IPS-18c (cell line): ENCODE measurements around the gene NME8.

Source experiments
- H3K4me3 ChIP-seq: 2 replicates; pipeline ENCODE4 v1.7.0; 2013; ENCODE audit warnings: low read depth, mild to moderate bottlenecking, low read length, moderate library complexity; ENCODE audit not compliant: insufficient read depth
- H3K9me3 ChIP-seq: one replicate; pipeline ENCODE4 v1.6.1; 2013; ENCODE audit warnings: mild to moderate bottlenecking, low read length, moderate library complexity; ENCODE audit not compliant: control insufficient read depth, insufficient read depth

The NME8 gene

DNA sequence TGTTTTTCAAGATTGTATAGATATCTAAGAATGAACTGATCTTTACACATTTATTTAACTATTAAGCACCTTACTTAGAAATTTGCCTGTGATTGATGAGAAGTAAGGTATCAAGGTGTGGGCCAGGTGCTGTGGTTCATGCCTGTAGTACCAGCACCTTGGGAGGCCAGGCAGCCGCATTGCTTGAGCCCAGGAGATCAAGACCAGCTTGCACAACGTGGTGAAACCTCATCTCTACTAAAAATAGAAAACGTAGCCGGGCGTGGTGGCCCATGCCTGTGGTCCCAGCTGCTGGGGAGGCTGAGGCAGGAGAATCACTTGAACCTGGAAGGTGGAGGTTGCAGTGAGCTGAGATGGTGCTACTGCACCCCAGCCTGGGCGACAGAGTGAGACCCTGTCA, 33.7 kb downstream of the NME8 start:
- H3K9me3 ChIP-seq = no peaks in the 10 kb centered on the region

DNA sequence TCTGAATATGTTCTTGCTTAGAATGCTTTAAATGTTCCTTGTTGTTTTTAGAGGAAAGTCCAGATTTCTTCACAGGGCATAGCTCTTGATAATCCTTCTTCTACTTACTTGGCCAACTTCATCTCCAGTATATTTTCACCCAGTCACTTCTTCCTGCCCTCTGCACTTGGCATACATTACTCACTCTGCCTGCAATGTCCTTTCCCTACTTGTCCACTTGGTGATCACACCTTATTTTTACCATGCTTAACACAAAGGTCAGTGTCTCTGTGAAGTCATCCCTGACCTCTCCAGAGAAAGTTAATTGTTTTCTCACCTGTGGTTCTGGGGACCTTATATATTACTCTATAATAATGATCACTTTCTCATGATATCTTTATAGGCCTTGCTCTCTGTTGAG, 45.0 kb downstream of the NME8 start:
- Histone ChIP-seq H3K4me3 (no peak overlapping the region), H3K9me3 (no peaks in the 10 kb centered on the region)

More for the DNA sequence above, 33.7 kb downstream of the NME8 start:
- H3K4me3 ChIP-seq = no peak overlapping the region

DNA sequence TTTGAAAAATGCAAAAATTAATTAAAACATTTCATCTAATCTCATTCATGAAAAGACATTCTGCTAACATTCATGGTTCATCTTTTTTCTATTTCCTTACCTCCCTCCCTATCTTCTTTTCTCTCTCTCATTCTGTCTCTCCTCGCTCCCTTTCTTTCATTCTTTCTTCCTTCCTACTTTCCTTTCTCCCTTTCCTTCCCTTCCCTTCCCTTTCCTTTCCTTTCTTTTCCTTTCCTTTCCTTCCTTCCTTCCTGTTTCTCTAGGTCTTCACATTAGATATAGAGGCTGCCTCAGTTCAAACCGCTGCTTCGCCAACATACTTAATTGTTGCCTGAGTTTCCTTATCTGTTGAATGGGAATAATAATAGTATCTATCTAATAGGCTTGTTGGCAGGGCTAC, 46.3 kb downstream of the NME8 start:
- Histone ChIP-seq H3K9me3 (no peaks in the 10 kb centered on the region), H3K4me3 (no peak overlapping the region)

DNA sequence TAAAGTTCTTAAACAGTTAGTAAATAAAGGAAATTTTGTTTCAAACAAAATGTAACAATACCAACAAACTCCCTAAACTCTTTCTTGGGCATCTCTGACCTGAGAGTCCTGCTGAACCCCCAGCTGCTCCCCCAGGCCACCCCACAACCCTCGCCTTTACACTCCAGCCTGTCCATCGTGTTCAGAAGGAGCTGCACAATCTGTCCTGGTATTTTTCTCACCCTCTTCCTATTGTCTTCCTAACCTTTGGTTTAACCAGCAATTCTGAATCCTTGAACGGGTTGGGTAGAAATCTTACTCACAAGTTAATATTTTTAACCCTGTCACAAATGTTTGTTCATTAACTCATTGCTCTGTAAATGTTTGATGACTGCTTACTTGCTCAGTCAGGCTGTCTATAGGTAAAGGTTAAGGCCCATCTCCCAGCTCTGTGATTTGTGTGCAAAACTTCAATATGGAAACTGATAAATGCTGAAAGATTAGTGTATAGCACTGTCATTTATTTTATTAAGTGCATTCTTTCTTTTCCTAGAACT, 51.4 kb downstream of the NME8 start:
- no peaks in the 10 kb centered on the region for H3K9me3 ChIP-seq

DNA sequence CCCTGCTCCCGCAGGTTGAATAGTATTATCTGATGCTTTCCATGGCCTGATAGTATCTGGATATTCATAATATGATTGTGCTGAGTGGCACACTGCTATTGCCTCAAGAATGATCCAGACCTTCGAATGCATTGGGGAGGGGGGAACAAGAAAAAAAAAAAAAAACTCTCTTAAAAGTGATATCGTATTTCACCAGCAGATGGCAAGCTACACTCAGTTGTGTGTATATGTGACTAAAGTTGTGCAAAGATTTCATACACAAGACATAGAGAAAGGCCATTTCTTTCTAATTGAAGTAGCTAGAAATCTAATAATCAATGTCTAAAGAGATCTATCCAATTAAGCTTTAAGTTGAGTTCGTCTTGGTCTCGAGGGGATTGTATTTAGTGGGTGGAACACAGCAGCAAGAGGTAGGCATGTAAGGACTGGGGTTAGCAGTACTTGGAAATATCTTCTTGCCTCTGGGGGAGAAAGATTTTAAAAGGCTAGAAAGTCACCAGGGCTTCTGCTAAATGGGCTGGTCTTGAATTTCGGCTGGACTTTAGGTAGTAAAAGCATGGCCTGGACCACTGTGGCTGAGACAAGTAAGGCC, 52.9 kb downstream of the NME8 start:
- H3K4me3 ChIP-seq = no peak overlapping the region
- no peaks in the 10 kb centered on the region for H3K9me3 ChIP-seq

More for the DNA sequence above, 51.4 kb downstream of the NME8 start:
- H3K4me3 ChIP-seq = no peak overlapping the region

DNA sequence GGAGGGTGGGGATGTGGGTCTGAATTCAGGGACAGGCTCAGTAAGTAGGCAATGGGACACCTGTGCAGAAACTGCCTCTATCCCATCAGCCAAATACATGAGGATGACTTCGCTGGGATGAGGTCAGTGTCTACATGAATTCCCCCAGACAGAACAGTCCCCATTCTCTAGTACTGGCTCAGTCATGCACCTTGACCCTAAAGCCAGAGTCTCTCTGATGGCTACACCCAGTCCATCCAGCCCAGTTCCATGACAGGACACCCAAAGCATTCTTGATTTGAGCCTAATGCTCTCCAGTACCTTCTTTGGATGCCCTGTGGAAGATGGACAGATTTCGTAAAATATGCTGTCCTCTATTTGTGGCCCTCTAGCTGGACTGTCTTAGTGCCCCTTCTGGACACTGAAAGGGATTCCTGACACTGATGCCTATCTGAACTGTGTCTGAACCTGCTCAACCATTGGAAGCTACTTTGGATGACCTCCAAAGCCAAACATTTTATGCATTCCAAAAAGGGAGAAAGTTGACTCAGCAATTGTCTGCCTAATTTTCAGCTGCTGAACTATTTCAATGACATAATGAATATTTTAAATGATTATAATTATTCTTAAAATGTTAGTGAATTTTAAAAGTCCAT, 53.6 kb downstream of the NME8 start:
- H3K9me3 ChIP-seq = no peaks in the 10 kb centered on the region
- H3K4me3 ChIP-seq = no peak overlapping the region

DNA sequence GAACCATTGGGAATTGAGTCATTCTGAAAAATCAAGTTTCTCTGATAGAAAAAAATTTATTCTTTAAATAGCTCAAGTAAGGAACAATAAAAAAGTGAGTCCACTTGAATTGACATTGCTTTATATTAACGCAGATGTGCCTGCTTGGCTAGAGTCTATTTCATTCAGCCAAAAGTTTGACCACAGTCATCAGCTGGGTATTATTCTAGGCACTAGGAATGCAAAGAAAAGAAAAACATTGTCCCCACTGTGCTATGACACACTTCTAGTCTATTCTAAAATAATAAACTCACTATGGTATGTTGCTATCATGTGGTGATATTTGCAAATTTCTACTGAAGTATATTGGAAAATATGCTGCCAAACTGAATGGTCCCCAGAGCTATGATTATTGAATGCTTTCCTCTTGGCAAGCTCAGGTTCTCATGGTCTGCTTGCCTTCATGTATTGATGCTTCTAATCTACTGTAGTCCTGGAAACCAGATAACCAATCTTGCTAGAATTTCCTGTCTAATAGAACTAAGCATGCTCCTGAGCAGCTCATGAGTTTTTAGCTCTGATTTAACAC, 59.9 kb downstream of the NME8 start:
- Histone ChIP-seq H3K4me3 (no peak overlapping the region), H3K9me3 (no peaks in the 10 kb centered on the region)

DNA sequence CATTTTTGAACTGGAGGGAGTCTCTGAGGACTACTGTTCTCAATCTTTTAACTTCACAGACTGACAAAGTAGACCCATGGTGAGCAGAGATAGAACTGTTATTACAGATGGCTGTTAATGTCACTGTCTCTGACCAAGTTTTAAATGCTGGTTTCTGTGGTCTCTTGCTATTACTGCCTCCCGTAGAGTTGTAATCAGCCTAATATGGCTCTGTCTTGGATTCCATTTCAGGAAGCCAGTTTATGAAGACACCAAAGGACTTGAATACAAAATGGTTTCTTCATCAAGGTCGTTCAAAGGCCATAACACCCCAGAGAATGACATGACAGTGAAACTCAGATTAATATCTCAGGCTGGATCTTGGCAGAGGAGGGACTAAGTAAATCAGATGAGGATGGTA, 64.4 kb downstream of the NME8 start:
- Histone ChIP-seq H3K9me3 (no peaks in the 10 kb centered on the region), H3K4me3 (no peak overlapping the region)

DNA sequence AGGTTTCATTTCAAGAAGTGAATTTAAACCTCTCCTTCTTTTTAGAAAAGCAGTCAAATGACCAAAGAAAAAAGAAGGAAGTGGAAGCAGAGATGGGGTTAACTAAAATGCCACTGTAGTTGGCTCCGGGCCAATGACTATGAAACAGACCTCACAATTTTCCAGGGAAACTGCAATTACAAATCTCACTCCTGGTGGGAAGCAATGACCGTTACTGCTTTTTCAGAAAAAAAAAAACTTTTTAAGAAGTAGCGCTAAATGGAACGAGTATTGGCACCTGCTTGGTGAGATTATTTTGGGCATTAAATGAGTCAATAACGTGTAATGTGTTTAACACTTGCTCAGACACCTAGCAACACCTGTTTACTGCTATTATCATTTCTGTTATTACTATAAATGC, 67.0 kb downstream of the NME8 start:
- Histone ChIP-seq H3K4me3 (no peak overlapping the region), H3K9me3 (no peaks in the 10 kb centered on the region)

DNA sequence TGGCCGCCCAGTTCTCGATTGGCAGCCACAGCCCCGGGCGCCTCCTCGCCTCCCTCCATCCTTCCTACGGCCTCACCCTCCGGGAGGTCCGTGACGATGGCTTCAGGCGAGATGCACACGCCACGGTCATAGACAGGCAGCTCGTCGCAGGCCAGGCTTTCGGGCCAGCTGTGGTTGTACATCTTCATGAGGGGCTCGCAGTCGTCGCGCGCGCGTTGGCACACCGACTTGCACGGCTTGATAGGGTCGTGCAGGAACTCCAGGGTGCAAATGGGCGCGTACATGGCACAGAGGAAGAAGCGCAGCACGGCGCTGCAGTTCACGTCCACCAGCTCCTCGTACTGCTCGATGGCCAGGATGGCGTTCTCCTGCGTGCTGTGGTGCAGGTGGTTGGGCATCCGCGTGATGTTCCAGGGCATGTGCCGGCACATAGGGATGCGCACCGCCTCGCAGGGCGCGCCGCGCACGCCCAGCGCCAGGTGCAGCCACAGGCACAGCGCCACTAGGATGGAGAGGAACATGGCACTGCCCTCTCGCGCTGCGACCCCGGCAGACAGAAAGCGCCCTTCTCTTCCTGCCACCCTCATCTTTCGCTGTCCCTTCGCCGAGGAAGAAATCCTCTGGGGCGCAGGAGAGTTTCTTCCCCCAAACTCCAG, 67.7 kb downstream of the NME8 start:
- Histone ChIP-seq H3K9me3 (no peaks in the 10 kb centered on the region), H3K4me3 (peak overlapping the region; percentile 61)

DNA sequence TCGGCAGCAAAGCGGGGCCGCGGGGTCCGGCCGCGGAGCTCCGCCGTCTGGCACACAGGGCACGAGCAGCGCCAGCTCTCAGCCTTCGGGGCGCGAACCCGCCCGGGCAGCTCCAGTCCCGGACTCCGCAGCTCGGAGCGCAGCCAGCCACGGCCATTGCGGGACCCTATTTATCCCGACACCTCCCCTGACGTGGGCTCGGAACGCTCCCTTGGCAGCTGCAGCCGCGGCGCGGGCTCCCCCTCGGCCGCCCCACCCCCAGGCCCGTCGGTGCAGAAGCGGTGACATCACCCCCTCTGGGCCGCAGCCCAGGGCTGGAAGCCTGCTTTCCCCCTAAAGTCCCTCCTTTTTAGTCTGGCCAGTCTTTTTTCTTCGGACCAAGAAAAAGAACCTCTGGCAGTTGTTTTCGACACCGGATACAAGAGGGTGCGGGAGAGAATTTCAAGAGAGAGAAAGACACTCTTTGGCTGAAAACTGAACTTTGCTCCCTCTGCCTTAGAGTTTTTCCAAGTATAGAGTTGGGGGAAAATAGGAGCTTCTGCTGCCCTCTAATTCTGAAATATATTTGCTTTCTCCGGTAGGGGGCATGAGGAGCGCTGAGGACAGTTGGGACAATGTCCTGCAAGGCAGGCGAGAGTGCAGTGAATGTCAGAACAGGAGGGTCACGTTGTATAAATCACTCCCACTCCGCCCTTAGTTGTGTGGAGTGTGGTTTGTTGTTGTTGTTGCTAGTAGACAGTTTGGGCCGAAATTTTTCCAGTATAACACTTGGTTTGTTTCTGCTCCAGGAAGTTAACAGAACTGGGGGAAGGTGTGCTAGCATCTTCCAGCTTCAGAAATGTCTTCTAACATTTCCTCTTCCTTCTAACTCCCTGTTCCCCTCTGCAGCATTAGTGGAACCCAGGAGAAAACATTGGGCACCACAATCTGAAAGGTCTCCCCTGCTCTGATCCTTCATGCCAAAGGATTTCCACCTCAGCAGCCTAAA, 68.6 kb downstream of the NME8 start, which contains the start of gene SFRP4:
Gene SFRP4, minus strand, starts transcription at position 145 of the 988 bp plus-strand sequence. CDS start 280 bp downstream, outside the sequence.
- Histone ChIP-seq H3K4me3 (peak within 1 kb of the TSS; percentile 61), H3K9me3 (no peaks in the 10 kb centered on the region)

DNA sequence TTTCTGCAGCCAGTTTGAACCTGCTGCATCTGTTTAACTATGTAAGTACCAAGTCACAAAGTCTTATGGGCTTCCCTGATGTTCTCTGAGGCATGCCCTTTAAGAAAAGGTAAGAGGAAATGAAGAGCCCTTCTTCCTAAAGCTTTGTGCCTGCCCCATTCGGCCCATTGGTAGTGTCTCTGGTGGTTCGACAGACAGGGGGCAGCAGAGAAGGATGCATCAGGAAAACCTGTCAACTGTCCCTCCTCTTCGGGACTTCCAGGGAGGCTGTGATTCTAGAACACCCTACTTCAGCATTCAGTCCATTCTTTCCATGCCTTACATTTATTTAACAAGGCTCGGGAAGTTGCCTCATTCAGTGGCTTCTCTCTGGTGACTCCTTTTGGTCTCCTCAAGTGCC, 70.1 kb downstream of the NME8 start:
- H3K9me3 ChIP-seq = no peaks in the 10 kb centered on the region
- H3K4me3 ChIP-seq = no peak overlapping the region

DNA sequence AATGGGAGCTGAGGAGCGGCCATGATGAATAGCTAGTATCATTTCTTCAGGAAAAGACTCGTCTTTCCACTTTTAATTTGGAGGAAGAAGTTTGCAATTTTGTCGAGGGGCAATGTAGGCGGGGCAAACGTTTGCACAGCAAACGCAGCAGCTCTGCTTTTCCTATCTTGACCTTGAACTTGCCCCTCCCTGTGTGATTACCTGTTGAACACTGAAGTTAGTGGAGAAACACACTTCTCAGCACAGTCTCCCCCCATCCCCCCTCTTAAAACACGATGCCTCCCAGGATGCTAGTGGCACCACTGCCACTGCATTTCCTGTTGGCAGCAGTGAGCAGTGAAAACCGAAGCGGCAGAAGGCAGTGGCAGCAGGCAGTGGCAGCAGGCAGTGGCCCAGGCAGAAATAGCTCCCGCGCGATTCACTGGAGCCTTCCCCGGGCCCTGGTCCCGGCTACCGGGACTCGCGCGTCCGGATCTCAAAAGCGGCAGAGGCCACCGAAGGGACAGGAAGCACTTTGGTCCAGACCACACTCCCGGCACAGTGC, 72.0 kb downstream of the NME8 start, which contains the start of gene EPDR1:
Gene EPDR1, plus strand, starts transcription at position 336 of the 544 bp plus-strand sequence. CDS start 300 bp downstream, outside the sequence.
- peak within 1 kb of the TSS; percentile 76 for H3K4me3 ChIP-seq
- no peaks in the 10 kb centered on the region for H3K9me3 ChIP-seq

DNA sequence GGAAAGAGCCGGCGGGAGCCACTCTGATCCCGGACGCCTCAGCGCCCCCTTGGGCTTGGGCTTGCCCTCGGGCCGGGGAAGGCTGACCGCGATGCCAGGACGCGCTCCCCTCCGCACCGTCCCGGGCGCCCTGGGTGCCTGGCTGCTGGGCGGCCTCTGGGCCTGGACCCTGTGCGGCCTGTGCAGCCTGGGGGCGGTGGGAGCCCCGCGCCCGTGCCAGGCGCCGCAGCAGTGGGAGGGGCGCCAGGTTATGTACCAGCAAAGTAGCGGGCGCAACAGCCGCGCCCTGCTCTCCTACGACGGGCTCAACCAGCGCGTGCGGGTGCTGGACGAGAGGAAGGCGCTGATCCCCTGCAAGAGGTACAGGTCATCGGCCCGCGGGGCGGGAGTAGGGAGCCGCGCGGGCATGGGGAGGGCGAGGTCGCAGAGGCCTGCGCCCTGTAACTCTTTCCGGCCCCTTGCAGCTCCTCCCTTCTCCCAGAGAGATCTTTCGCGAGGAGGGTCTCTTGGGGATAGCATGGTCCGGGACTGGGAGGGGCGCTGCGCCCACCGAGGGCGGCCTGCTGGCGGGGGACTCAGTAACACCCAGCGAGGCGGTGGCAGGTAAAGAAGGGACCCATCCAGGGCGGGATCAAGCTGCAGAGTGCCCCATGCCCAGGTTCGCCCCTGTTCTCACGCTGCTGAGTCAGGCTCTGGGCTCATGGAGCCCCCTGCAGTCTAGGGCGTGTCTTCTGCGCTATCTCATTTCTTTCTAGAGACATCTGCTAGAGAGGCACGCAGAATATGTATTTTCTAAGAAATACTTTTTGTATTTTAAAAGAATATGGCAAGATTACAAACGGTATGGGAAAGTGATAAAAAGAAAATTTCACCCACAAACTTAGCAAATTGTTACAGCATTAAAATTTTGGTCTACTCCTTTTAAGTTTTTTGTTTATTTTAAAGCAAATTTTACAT, 72.7 kb downstream of the NME8 start:
- Histone ChIP-seq H3K9me3 (no peaks in the 10 kb centered on the region), H3K4me3 (peak overlapping the region; percentile 76)

DNA sequence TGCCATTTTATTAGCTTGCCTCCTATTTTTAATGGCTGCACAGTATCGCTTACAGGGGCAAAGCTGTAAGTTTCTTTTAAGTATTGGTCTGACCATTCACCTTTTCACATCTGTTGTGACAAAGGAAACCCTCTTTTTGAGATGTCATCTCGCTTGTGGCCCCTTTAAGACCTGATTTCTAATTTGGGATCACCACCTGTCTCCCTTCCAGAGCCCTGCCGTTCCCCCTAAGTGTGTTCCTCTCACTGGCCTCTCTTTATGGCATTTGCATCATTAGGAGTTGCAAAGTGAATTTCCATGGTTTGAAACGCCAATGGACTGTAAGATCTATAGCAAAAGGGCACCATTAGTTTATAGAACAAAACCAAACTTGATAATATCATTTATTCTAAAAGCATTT, 73.5 kb downstream of the NME8 start:
- H3K4me3 ChIP-seq = no peak overlapping the region

More for the DNA sequence above, 73.5 kb downstream of the NME8 start:
- H3K9me3 ChIP-seq = no peaks in the 10 kb centered on the region
